ENCODE results near the gene GLB1L2.

Gene GLB1L2

DNA sequence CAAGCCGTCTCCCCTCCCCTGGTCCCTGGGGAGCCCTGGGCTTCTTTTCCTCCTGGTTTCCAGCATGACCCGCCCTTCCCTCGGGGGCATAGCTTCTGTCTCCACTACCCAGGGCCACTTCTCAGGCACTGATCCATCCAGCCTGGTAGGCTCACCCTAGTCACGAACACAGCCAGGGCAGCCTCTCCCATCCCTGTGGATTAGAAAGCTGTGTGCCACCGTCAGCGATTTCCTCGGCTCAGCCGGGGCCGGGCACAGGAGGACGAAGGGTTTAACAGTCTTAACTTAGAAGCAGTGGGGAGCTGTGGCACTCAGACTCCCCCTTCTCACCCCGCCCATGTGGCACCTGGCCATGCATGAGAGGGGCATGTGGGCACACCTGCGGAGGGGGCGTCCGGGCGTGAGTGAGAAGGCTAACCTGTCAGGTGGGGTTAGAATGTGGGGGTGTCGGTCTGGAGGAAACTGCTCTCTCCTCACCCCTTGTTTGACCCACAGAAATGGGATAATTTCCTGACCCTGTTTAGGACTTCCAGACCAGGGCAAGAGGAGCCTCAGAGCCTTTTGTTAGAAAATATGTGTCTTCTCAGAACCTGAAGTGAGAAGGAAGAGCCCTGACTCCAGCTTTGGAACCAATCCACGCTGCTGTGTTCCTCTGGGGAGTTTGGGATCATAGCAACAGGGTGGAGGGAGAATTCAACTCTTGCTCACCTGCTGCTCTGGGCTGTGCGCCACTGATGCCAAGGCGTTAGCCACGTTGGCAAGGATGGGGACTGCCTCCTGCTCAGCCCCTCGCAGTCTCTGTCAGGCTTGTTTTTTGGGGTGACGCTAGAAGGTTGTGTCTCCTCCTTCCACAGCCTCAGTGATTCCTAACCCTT lies 14.6 kb downstream of the GLB1L2 start:
- DNase-seq (ENCODE audit: low read depth, low spot score) = no peak
- H3K4me3 ChIP-seq (ENCODE audit: low read depth, low read length) = no peak overlapping the region
- CTCF ChIA-PET = no interaction called here
- POLR2A ChIA-PET = no interaction called here
- TF ChIP-seq, protein P1, sequence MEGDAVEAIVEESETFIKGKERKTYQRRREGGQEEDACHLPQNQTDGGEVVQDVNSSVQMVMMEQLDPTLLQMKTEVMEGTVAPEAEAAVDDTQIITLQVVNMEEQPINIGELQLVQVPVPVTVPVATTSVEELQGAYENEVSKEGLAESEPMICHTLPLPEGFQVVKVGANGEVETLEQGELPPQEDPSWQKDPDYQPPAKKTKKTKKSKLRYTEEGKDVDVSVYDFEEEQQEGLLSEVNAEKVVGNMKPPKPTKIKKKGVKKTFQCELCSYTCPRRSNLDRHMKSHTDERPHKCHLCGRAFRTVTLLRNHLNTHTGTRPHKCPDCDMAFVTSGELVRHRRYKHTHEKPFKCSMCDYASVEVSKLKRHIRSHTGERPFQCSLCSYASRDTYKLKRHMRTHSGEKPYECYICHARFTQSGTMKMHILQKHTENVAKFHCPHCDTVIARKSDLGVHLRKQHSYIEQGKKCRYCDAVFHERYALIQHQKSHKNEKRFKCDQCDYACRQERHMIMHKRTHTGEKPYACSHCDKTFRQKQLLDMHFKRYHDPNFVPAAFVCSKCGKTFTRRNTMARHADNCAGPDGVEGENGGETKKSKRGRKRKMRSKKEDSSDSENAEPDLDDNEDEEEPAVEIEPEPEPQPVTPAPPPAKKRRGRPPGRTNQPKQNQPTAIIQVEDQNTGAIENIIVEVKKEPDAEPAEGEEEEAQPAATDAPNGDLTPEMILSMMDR (IDR thresholded peaks at IDR 0.05; ENCODE audit: insufficient read depth, low read length, missing control alignments) = no peak

DNA sequence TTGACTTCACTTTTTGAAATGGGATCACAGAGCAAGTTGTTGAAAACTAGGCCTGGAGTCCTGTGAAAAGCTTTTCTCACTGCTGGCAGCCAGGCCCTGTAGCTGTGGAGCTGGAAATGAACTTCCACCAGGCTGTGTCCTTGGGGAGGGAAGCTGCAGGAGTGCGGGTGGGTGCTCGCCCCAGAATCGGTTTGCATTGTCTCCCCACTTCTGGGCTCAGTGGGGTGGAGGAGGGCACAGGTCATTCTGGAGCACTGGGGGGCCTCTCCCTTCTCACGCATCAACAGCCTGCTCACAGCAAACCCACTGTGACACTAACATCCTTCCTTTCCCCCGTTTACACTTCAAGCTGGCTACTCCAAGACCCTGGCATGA lies 15.2 kb downstream of the GLB1L2 start:
- CTCF ChIA-PET = no interaction called here
- H3K4me3 ChIP-seq (ENCODE audit: low read depth, low read length) = no peak overlapping the region
- no peak for DNase-seq (ENCODE audit: low read depth, low spot score)
- POLR2A ChIA-PET = no interaction called here
- TF ChIP-seq, protein P1 (IDR thresholded peaks at IDR 0.05; ENCODE audit: insufficient read depth, low read length, missing control alignments) = no peak

DNA sequence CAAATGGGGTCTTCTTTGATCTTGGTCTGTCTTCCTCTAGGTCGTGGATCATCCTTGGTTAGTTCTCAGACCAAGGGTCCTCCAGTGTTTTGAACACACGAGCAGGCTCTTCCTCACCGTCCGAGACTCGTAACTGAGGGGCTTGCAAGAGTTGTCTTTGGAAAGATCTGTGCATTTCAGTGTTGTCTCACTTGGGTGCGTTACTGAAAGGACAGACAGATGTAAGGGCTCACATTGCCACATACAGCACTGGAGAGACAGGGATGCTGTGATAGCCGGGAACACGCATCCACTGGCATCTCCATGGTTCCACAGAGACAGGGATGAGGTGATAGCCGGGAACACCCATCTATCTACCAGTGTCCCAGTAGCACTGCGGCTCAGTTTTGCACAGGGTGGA lies 15.7 kb downstream of the GLB1L2 start:
- no peak for DNase-seq (ENCODE audit: low read depth, low spot score)
- POLR2A ChIA-PET = no interaction called here
- CTCF ChIA-PET = no interaction called here
- TF ChIP-seq, protein P1 (IDR thresholded peaks at IDR 0.05; ENCODE audit: insufficient read depth, low read length, missing control alignments) = no peak
- no peak overlapping the region for H3K4me3 ChIP-seq (ENCODE audit: low read depth, low read length)

GRCh38 chr11:134349109-134349801 lies 17.5 kb downstream of the GLB1L2 start:
- no peak for DNase-seq (ENCODE audit: low read depth, low spot score)
- CTCF ChIA-PET = no interaction called here
- POLR2A ChIA-PET = no interaction called here
- TF ChIP-seq, protein P1 (IDR thresholded peaks at IDR 0.05; ENCODE audit: insufficient read depth, low read length, missing control alignments) = no peak
- no peak overlapping the region for H3K4me3 ChIP-seq (ENCODE audit: low read depth, low read length)

DNA sequence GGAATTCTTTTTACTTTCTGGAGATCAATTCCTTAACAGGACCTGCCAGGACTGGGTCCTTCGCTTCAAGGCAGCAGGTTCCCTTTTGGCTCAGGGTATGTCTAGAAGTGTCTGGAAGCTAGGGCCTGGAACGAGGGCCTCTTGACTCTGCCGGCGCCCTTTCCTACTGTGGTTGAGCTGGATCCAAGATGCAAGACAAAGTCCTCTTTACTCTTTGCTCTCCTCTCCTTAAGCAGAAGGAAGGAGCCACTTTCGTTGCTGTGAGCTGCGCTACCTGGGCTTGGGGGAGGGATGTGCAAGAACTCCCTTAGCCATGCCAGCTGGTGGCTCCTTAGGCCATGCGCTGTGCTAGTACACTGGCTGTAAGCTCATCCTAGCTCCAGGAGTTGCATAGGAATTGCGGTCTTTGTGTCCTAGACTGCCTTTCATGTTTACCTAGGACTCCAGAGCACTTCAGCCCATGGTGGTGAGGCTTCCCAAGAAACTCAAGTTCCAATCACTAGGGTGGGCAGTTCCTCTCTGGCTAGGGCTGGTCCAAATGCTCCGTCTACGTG lies 18.1 kb downstream of the GLB1L2 start:
- no peak for DNase-seq (ENCODE audit: low read depth, low spot score)
- TF ChIP-seq, protein P1 (IDR thresholded peaks at IDR 0.05; ENCODE audit: insufficient read depth, low read length, missing control alignments) = no peak
- CTCF ChIA-PET = no interaction called here
- POLR2A ChIA-PET = no interaction called here
- no peak overlapping the region for H3K4me3 ChIP-seq (ENCODE audit: low read depth, low read length)

DNA sequence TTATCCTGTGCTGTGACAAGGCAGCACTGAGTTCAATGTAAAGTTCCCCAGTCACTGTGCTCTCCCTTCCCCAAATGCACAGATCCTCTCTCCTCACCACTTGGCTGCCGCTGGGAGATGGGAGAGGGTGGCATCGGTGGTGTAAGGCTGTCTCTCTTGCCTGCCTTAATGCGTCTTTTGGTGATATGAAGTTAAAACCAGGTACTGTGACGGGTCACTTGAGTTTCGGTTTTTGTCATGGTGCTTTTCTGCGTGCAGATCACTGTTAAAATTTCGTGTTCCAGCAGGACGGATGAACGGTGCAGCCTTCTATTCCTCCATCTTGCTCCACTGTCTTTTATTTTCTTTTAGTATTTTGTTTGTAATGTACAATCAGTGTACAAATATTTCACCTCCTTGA lies 18.6 kb downstream of the GLB1L2 start:
- no peak for DNase-seq (ENCODE audit: low read depth, low spot score)
- POLR2A ChIA-PET = no interaction called here
- TF ChIP-seq, protein P1 (IDR thresholded peaks at IDR 0.05; ENCODE audit: insufficient read depth, low read length, missing control alignments) = no peak
- CTCF ChIA-PET = no interaction called here
- H3K4me3 ChIP-seq (ENCODE audit: low read depth, low read length) = no peak overlapping the region
